GM19468 (cell line): ENCODE measurements around the gene TTF2.
A peak's percentile ranks its signal among the peaks of the same experiment; 100 is the strongest.

Source experiments
- ATAC-seq: cut with Tn5 transposase; IDR thresholded peaks from one replicate; pipeline ENCODE4 v1.9.1; 2021; ENCODE audit warnings: mild to moderate bottlenecking, moderate library complexity, moderate number of reproducible peaks; ENCODE audit not compliant: unreplicated experiment; ENCODE audit errors: extremely low read depth

Gene TTF2

GRCh38 chr1:117059678-117060440, at the start of gene TTF2:
TTF2 (plus strand) TSS chr1:117060326; CDS start chr1:117060347, 21 bp downstream.
- ATAC-seq: peak; percentile 94

GRCh38 chr1:117011334-117011733, 48.8 kb upstream of the TTF2 start:
- ATAC-seq: no peak

- ATAC-seq: no peak
These were observed 46.7 kb upstream of the TTF2 start for GRCh38 chr1:117013309-117013858.

GRCh38 chr1:117014209-117014608, 45.9 kb upstream of the TTF2 start:
- no peak for ATAC-seq

GRCh38 chr1:117015724-117016123, 44.4 kb upstream of the TTF2 start:
- no peak for ATAC-seq

- ATAC-seq: no peak
These were observed 43.1 kb upstream of the TTF2 start for GRCh38 chr1:117017062-117017461.

GRCh38 chr1:117017648-117018047, 42.5 kb upstream of the TTF2 start:
- ATAC-seq: no peak

GRCh38 chr1:117020526-117021156, 39.5 kb upstream of the TTF2 start:
- ATAC-seq: no peak

- ATAC-seq: no peak
These were observed 38.0 kb upstream of the TTF2 start for GRCh38 chr1:117022114-117022513.

GRCh38 chr1:117025568-117025967, 34.6 kb upstream of the TTF2 start:
- ATAC-seq: no peak

GRCh38 chr1:117026361-117026760, 33.8 kb upstream of the TTF2 start:
- no peak for ATAC-seq

- no peak for ATAC-seq
These were observed 30.4 kb upstream of the TTF2 start for GRCh38 chr1:117029685-117030084.

GRCh38 chr1:117030271-117030877, 29.8 kb upstream of the TTF2 start:
- no peak for ATAC-seq

- ATAC-seq: no peak
These were observed 27.9 kb upstream of the TTF2 start for GRCh38 chr1:117032266-117032665.

- no peak for ATAC-seq
These were observed 27.2 kb upstream of the TTF2 start for GRCh38 chr1:117032681-117033539.

- no peak for ATAC-seq
These were observed 26.4 kb upstream of the TTF2 start for GRCh38 chr1:117033772-117034171.

GRCh38 chr1:117034791-117035290, 25.3 kb upstream of the TTF2 start:
- no peak for ATAC-seq

GRCh38 chr1:117036018-117036461, 24.1 kb upstream of the TTF2 start:
- no peak for ATAC-seq

GRCh38 chr1:117037802-117038201, 22.3 kb upstream of the TTF2 start:
- ATAC-seq: no peak

GRCh38 chr1:117038236-117038635, 21.9 kb upstream of the TTF2 start:
- no peak for ATAC-seq
